GM12891 (cell line): ENCODE results near the gene CASS4.

ENCODE experiments used
- PAX5 ChIP-seq: IDR thresholded peaks from 2 replicates; pipeline ENCODE4 v1.6.1; 2011; ENCODE audit warnings: low read length, moderate library complexity, mild to moderate bottlenecking; ENCODE audit not compliant: insufficient read depth, severe bottlenecking
- POLR2A ChIP-seq: IDR thresholded peaks from 2 replicates; pipeline ENCODE4 v1.6.1; 2011; ENCODE audit warnings: low read depth, low read length, control low read depth
- POLR2AphosphoS5 ChIP-seq: IDR thresholded peaks from 2 replicates; pipeline ENCODE4 v1.6.1; 2011; ENCODE audit warnings: low read depth, low read length, control low read depth
- POU2F2 ChIP-seq: IDR thresholded peaks from 2 replicates; pipeline ENCODE4 v1.6.1; 2011; ENCODE audit warnings: low read depth, mild to moderate bottlenecking, control low read depth, low read length, moderate library complexity
- TAF1 ChIP-seq: IDR thresholded peaks from 2 replicates; pipeline ENCODE4 v1.6.1; 2011; ENCODE audit warnings: low read depth, low read length, control low read depth

DNA sequence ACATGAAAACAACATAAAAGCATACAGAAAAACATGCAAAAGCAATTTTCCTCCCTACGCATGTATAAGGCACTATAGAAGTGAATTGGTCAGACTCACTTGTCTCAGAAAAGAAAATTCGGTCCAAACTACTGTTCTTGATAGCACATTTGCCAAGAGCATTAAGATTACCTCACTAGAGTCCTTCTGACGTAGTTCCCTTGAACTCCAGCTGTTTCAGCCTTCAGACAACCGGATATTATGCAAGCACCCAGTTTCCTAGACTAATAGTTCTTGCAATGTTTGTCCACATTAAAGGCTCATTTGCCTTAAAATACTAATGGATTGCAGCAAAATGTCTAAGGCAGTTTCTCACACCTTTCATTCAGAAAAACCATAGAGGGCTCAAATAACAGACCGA, 2.5 kb upstream of the CASS4 start:
- TF ChIP-seq TAF1 = no peak
- TF ChIP-seq POLR2A = no peak
- TF ChIP-seq POLR2AphosphoS5 = no peak
- no peak for TF ChIP-seq PAX5
- no peak for TF ChIP-seq POU2F2
